ENCODE results near the gene RBSN. TPM values are rescaled to one million over a fixed set of nuclear protein-coding genes. Genes with fewer than 3 reads are reported as not detected.

Gene RBSN
- total and polyA plus RNA-seq, 9 donors: 13.5 to 36.5 (median 31.1) TPM

- intact Hi-C loops (cut with DNase I): loop anchor here in 1 of 4 donors (10.0 kb wide), 1 partner anchor 102 kb away; no protein-coding TSS in a partner anchor
- H3K36me3 ChIP-seq: no peaks in the 10 kb centered on the region
- 93 to 95% (median 94%) methylated on average over 19 of the region's 19 CpGs for WGBS, 3 donors
- H3K4me3 ChIP-seq: no peak overlapping the region
- no peak overlapping the region for H3K27ac ChIP-seq
- no peaks in the 10 kb centered on the region for H3K4me1 ChIP-seq (ENCODE audit: insufficient read depth)
- H3K9me3 ChIP-seq: no peaks in the 10 kb centered on the region
- no peak for TF ChIP-seq EP300 (IDR thresholded peaks at IDR 0.05)
- TF ChIP-seq POLR2A (IDR thresholded peaks at IDR 0.05): no peak
- TF ChIP-seq CTCF (IDR thresholded peaks at IDR 0.05): no peak
- H3K27me3 ChIP-seq: no peaks in the 10 kb centered on the region
- no peak for DNase-seq
Measured at GRCh38 chr3:15056676-15057404, 42.1 kb downstream of the RBSN start.

GRCh38 chr3:15055019-15055557 lies 43.9 kb downstream of the RBSN start:
- WGBS, 3 donors: 90 to 94% (median 91%) methylated on average over 8 of the region's 8 CpGs
- no peak for TF ChIP-seq CTCF (IDR thresholded peaks at IDR 0.05)
- no peak for TF ChIP-seq EP300 (IDR thresholded peaks at IDR 0.05)
- no peak for TF ChIP-seq POLR2A (IDR thresholded peaks at IDR 0.05)

GRCh38 chr3:15053541-15053940 lies 45.4 kb downstream of the RBSN start:
- Histone ChIP-seq H3K27me3 (no peaks in the 10 kb centered on the region), H3K4me3 (no peak overlapping the region), H3K9me3 (no peaks in the 10 kb centered on the region), H3K36me3 (no peaks in the 10 kb centered on the region), H3K4me1 (ENCODE audit: insufficient read depth) (no peaks in the 10 kb centered on the region), H3K27ac (no peak overlapping the region)
- intact Hi-C loops (cut with DNase I): loop anchor here in 1 of 4 donors (10.0 kb wide), 1 partner anchor 99 kb away; no protein-coding TSS in a partner anchor
- WGBS, 3 donors: 96 to 98% (median 98%) methylated on average over 4 of the region's 4 CpGs
- TF ChIP-seq EP300 (IDR thresholded peaks at IDR 0.05) (no peak), CTCF (IDR thresholded peaks at IDR 0.05) (no peak), POLR2A (IDR thresholded peaks at IDR 0.05) (no peak)
- no peak for DNase-seq

More at GRCh38 chr3:15055019-15055557, 43.9 kb downstream of the RBSN start:
- no peak overlapping the region for H3K4me3 ChIP-seq
- no peaks in the 10 kb centered on the region for H3K4me1 ChIP-seq (ENCODE audit: insufficient read depth)
- DNase-seq: no peak
- intact Hi-C loops (cut with DNase I): loop anchor here in 1 of 4 donors (10.0 kb wide), 1 partner anchor 100 kb away; no protein-coding TSS in a partner anchor
- H3K27me3 ChIP-seq: no peaks in the 10 kb centered on the region
- H3K27ac ChIP-seq: no peak overlapping the region
- no peaks in the 10 kb centered on the region for H3K9me3 ChIP-seq
- no peaks in the 10 kb centered on the region for H3K36me3 ChIP-seq

- Histone ChIP-seq H3K27me3 (no peaks in the 10 kb centered on the region), H3K27ac (no peak overlapping the region), H3K9me3 (no peaks in the 10 kb centered on the region), H3K36me3 (no peaks in the 10 kb centered on the region), H3K4me1 (ENCODE audit: insufficient read depth) (no peaks in the 10 kb centered on the region), H3K4me3 (no peak overlapping the region)
- DNase-seq: no peak
- no peak for TF ChIP-seq POLR2A (IDR thresholded peaks at IDR 0.05)
- intact Hi-C loops (cut with DNase I): loop anchor here in 1 of 4 donors (10.0 kb wide), 1 partner anchor 98 kb away; no protein-coding TSS in a partner anchor
- 90 to 94% (median 92%) methylated on average over 13 to 14 of the region's 14 CpGs for WGBS, 3 donors
Measured at GRCh38 chr3:15052335-15053242, 46.4 kb downstream of the RBSN start.

Data from ovary (tissue), 9 donors.